NCI-H82 (cell line): Measurements from ENCODE around the gene LMLN.
"Not testable (repeated sequence)": the region's sequence is repeated elsewhere in the genome, so short reads cannot be mapped to it uniquely, and the experiment has no call there.

Source experiments
- DNase-seq: peaks from one replicate; lab custom pipeline; 2025; lab: John Stamatoyannopoulos, UW

LMLN gene, protein sequence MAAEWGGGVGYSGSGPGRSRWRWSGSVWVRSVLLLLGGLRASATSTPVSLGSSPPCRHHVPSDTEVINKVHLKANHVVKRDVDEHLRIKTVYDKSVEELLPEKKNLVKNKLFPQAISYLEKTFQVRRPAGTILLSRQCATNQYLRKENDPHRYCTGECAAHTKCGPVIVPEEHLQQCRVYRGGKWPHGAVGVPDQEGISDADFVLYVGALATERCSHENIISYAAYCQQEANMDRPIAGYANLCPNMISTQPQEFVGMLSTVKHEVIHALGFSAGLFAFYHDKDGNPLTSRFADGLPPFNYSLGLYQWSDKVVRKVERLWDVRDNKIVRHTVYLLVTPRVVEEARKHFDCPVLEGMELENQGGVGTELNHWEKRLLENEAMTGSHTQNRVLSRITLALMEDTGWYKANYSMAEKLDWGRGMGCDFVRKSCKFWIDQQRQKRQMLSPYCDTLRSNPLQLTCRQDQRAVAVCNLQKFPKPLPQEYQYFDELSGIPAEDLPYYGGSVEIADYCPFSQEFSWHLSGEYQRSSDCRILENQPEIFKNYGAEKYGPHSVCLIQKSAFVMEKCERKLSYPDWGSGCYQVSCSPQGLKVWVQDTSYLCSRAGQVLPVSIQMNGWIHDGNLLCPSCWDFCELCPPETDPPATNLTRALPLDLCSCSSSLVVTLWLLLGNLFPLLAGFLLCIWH

DNA sequence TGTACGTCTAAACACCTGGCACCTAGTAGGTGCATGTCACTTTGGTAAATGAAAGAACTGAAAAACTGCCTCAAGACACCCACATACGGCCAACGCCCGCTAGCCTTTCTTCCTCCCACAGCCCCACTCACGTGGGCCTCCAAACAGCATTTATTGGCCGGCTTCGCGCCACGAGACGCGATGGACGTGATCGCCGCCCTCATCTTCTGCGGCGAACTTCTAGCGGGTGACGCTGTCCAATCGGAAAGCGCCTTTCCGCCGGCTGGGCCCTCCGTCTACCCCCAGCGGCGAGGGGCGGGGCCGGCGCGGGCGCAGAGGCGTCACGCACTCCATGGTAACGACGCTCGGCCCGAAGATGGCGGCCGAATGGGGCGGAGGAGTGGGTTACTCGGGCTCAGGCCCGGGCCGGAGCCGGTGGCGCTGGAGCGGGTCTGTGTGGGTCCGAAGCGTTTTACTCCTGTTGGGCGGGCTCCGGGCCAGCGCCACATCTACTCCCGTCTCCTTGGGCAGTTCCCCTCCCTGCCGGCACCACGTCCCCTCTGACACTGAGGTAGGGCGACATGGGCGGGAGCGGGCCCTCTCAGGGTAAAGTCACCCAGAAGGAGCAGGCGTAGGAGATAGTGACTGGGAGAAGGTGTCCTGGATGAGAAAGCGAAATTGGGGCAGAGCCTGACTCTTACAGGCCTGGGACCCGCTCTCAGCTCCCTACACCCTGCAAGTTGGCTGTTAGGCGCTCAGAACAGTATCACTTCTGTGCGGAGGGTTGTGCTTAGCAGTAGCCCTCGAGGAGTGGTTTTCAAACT is at the start of gene LMLN:
Gene LMLN (plus strand): TSS at position 327 of the 803 bp plus-strand sequence. CDS start 29 bp downstream, at position 356.
- DNase-seq = peak; percentile 99

DNA sequence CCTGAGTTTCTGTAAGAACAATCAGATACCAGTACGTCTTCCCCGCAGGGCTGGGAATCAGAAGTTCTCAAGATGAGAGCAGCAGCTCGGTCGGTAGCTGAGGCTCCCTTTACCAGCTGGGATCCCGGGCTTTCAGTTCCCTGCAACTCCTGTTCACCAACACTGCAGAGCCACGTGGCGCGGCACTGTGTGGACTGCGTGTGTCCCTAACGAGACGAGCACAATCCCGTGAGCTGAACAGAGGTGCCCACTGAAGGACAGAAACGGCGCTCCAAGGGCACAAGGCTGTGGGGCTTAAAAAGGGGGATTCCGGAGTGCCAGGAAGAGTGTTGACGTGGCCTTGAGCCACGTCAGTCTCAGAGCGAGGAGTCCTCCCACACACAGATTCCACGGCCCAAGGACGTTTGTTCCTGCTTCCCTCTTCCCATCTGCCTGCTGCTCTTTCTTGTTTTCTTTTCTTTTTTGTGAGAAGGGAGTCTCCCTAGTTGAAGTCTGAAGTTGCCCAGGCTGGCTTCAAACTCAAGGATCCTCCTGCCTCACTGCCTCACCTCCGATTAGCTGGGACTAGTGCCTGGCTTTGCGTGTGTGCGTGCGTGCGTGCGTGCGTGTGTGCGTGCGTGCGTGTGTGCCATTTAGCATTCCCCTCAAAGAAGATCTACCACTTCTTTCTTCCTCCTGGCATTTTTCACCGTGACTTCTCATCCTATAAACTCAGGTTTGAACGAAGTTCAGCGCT is 47.1 kb upstream of the LMLN start:
- no peak for DNase-seq

DNA sequence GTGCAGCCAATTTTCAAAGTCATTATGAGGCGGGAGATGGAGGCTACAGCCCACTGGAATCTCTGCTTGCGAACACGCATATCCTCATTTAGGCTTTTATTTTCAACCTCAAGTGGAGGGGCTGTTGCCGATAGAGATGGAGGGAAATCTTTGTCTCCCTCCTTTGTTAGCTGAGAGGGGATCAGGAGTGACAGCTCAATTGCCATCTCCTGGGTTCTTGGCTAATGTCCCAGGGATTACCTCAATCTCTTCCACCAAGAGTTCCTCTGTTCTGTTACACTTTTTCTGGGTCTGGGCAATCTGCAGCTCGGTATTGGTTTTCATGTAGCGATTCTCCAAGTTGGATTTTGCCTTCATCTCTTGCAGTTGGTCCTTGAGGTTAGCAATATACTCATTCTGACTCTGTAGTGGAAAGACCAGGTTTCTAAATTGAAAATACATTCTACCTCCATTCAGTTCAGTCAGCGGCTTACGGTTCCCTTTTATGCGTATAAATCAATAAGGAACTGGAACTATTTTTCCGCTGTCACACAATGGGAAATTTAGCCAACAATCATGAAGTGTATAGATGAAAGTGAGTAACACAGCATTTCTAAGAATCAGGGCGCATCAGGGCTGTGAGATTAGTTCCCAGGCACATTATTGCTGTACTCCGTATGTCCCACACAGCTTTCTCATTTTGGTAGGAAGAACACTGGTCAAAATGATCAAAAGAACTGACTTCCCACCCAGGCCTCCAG is 46.2 kb upstream of the LMLN start:
- no peak for DNase-seq

DNA sequence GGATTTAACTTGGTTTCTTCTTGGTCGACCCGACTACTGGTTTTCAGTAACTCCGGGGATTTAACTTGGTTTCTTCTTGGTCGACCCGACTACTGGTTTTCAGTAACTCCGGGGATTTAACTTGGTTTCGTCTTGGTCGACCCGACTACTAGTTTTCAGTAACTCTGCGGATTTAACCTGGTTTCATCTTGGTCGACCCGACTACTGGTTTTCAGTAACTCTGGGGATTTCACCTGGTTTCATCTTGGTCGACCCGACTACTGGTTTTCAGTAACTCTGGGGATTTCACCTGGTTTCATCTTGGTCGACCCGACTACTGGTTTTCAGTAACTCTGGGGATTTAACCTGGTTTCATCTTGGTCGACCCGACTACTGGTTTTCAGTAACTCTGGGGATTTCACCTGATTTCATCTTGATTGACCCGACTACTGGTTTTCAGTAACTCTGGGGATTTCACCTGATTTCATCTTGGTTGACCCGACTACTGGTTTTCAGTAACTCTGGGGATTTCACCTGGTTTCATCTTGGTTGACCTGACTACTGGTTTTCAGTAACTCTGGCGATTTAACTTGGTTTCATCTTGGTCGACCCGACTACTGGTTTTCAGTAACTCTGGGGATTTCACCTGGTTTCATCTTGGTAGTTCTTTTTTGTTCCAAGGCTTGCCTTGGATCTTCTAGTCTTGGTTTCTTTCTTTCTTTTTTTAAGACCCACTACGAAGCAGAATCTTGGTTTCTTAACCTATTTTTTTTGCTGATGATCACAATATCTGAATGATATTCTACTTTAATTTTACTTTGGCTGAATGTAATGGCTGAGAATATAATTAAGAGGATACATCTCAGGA is 38.4 kb upstream of the LMLN start:
- not testable (repeated sequence) for DNase-seq

DNA sequence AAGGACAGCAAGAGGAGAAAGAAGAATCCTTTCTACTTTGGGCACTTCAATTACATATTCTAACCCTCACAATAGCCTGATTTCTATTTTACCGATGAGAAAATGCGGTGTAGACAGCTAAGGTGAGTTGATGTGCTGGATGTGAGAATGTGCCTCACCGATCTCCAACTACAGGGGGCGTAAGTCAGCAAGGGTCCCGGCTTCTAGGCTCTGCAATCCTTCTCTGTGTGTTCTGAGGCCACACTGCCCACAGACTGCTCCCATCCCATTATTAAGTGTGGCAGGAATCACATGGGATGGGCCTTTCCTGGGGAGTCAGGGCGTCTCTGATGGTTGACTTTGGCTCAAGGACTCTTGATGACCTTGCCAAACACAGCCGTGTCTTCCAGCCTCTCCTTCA is 33.6 kb upstream of the LMLN start:
- DNase-seq = peak; percentile 33

DNA sequence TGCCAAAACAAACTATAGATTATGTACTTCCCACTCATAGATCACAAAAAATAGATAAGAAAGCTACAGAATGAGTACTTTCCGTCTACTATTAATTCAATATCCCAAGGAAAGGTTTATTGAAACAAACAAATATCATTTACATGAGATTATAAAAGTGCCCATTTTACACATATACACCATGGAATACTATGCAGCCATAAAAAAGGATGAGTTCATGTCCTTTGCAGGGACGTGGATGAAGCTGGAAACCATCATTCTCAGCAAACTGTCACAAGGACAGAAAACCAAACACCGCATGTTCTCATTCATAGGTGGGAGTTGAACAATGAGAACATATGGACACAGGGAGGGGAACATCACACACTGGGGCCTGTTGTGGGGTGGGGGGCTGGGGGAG is 32.4 kb upstream of the LMLN start:
- DNase-seq = not testable (repeated sequence)

DNA sequence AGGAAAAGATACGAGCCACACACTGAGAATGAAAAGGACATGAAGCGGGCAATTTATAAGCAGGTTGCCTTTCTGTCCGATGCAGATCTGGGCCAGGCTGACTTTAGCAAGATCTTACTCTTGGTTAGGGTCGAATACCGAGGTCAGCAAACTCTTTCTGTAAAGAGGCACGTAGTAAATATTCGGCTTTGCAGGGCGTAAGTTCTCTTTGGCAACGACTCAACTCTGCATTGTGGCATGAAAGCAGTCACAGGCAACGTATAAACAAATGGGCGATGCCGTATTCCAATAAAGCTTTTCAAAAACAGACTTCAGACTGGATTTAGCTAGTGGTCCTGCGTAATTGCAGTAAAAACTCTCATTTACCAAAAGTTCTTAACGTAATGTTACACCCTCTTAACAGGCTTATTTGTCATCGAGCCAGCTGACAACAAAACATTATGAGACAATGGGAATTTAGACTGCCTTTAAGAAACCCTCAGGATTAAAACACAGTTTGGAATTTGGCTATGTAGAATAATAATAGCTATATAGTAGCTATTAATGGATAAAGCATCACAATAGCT is 23.1 kb upstream of the LMLN start:
- no peak for DNase-seq

DNA sequence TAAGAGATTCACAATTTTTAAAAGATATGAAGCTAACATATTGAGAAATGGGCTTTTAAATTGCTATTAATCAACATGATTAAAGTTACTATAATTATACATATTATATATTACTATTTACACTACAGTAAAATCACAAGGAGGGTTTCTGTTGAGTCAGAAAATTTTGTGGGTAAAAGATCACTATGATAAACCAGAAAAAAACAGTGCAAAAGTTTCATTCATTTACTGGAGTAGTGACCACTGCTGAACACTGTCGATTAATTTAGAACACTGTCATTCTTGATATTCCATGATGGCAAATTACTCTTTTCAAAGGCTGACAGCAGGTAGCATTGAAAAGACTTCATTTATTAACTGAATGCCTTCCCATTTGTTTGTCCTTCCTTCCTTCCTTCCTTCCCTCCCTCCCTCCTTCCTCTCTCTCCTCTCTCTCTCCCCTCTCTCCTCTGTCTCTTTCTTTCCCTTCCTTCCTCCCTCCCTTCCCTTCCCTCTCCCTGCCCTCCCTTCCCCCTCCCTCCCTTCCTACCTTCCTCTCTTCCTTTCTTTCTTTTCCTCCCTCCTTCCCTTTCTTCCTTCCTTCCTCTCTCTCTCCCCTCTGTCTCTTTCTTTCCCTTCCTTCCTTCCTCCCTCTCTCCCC is 19.2 kb upstream of the LMLN start:
- no peak for DNase-seq

DNA sequence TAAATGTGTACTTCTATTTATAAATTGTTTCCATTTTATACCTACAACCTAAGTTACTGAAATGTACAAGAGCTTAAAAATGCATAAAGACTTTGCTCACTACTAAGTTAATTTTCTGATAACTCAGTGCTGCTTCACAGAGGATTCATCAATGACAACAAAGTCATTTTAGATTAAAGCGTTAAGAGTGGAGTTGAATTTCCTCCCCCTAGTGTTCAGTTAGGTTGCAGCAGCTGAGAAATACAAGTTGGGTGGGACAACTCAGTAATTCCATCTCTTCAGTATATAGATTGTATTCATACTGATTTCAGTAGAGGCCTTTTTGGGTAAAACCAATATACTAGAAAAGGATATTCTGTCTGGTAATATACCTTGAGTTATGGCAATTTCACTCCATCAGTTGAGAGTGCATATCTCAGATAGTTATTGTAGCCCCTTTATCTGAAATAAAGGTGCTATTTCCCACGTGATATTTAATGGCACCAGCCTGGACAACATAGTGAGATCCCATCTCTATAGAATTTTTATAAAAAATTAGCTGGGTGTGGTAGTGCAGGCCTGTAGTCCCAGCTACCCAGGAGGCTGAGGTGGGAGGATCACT is 17.0 kb upstream of the LMLN start:
- peak; percentile 76 for DNase-seq

DNA sequence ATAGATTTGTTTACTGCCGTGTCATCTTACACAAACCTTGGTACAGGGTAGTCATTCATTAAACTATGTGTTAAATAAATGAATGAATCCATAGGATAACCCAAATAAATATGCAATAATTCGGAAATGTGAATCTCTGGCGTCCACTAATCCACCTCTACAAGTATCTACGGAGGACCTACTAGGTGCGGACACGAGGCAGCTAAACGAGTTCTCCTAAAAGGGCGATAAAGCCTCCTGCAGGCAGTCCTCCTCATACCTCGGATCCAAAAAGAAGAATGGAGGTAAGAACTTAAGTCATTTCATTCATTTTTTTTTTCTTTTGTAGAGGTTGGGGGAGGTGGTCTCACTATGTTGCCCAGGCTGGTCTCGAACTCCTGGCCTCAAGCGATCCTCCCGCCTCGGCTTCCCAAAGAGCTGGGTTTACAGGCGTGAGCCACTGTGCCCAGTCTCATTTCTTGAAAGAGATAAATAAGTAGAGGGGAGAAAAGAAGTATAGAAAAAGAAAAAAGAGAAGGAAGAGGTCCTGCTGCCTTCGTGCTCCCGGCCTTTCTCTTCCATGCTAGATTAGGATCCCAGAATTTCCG is 10.7 kb upstream of the LMLN start:
- no peak for DNase-seq

DNA sequence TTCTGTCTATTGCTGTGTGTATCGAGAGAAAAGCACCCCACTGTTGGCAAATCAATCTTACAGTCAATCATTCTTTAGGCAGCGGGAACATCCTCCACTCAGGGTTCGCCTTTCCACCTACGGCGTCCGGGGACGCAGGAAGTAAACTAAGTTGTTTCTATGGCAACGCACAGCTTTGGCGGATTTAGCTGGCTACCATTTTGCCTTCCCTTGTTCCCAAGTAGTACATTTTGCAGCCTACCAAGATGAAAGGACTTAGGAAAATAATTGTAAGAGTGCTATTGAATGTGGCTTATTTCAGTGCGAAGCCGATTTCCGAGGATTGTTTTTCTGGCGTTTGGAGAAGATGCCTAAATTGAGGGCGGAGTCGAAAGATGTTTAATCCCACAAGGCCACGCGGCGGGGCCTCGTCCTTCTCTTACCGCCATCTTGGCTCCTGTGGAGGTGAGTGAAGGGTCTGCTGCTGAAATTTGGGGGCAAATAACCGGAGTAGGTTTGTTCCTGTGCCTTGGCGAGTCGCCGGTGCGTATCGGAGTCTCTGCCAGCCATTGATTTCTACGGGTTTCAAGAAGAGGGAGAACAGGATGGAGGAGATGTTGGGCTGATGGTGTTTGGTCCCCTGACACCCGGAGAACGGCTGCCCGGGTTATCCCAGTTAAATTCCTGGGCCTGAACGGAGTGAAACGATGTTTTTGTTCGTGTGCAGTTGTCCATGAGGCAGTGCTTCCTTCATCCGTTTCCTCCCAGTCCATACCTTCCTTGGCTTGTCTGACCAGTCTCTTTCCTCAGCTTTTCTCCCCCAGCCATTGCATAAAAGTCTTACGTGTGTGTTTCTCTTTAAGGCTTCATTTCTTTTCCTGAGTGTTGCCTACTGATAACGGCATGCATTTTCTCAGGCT is 10.0 kb upstream of the LMLN start, which contains the start of gene RPL35A:
Gene RPL35A (plus strand): TSS at position 413 of the 899 bp plus-strand sequence. CDS start 778 bp downstream, outside the sequence.
- DNase-seq = peak; percentile 99

DNA sequence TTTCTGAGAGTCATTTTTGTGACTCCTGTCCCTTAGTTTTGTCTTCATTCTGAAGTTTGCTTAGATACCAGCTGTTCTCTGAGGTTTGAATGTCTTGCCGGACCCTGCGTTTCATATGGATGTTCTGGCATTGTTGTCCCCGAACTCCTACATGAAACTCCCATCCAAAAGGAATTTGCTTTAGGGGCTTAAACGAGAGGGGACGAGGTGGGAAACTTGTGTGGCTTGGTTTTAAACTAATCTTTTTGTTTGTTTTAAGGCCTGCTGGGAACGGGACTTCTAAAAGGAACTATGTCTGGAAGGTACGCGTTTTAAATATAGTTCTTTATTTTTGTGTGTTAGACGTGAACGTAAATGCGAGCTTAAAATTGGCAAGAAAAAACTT is 9.3 kb upstream of the LMLN start:
- peak; percentile 48 for DNase-seq

DNA sequence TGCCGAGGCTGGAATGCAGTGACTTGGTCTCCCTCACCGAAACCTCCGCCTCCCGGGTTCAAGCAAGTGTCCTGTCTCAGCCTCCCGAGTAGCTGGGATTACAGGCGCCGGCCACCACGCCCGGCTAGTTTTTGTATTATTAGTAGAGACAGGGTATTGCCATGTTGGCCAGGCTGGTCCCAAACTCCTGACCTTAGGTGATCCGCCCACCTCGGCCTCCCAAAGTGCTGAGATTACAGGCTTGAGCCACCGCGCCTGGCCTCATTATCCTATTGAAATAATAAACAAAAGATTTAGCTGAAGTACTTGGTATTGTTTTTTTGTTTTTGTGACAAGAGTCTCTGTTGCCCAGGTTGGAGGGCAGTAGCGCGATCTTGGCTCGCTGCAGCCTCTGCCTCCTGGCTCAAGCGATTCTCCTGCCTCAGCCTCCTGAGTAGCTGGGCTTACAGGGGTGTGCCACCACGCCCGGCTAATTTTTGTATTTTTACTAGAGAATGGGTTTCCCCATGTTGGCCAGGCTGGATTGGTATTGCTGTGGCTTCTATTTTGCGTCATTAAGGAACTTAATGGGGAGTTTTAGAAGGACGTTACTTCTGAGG is 8.5 kb upstream of the LMLN start:
- peak; percentile 39 for DNase-seq

DNA sequence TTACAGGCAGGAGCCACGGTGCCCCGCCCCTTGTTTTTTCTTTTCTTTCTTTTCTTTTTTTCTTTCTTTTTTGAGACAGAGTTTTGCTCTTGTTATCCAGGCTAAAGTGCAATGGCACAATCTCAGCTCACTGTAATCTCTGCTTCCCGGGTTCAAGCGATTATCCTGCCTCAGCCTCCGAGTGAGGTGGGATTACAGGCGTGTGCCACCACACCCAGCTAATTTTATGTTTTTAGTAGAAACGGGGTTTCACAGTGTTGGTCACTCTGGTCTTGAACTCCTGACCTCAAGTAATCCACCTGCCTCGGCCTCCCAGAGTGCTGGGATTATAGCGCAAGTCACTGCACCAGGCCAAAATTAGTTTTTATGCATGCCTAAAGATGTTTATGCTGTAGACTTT is 7.6 kb upstream of the LMLN start:
- DNase-seq = no peak

DNA sequence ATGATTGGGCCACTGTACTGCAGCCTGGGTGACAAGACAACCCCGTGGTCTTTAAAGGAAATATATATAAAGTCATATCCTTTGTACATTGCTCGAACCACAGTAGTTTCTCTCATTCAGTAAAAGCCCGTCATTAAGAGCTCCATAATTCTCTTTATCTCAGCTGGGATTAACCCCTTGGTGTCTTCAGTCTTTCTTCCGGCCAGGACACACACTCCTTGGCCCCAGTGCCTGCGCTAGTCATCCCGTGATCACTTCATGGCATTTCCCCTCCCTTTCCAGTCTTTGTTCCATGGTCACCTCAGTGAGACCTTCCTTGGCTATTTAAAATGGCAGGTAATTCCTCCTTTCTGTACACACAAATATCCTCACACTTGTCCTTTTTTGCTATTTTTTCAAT is 6.7 kb upstream of the LMLN start:
- no peak for DNase-seq

DNA sequence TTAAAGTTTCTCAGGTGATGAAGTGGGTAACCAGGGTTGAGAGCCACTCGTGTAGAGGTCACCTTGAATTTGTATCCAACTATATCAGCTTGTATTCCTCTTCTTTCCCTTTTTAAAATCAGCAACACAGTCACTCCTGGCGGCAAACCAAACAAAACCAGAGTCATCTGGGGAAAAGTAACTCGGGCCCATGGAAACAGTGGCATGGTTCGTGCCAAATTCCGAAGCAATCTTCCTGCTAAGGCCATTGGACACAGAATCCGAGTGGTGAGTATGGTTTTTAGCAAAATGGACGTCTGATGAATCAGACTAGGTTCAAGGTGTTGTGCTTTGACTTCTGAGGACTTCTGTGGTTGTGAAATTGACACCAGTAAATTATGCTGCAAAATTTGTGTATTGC is 6.1 kb upstream of the LMLN start:
- no peak for DNase-seq

DNA sequence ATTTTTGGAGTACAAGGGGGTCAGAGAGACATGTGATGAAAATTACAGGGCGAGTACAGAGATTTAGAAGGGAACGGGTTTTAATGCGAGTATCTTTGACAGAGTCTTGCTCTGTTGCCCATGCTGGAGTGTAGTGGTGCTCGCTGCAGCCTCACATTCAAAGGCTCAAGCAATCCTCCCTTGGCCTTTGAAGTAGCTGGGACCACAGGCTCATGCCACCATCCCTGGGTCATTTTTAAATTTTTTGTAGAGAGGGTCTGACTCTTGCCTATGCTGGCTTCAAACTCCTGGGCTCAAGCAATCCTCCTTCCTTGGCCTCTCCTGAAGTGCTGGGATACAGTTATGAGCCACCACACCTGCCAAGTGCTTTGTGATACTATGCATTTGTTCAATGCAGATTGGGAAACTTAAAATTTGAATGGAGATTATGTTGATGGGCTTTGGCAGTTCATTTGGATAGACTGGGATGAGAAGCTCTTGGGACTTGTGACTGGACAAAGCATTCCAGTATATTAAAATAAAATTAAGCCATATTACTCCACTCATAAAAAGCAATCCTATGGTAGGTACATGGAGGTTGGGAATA is 4.0 kb upstream of the LMLN start:
- DNase-seq = no peak
